Smooth muscle cell (in vitro differentiated cells): ENCODE data around the gene TSPAN31. TPM values are rescaled to one million over a fixed set of nuclear protein-coding genes. Genes with fewer than 3 reads are reported as not detected.
"Not testable (repeated sequence)": the region's sequence is repeated elsewhere in the genome, so short reads cannot be mapped to it uniquely, and the experiment has no call there.

Source experiments
- DNase-seq: peaks from one replicate; lab custom pipeline; 2025; ENCODE audit not compliant: unreplicated experiment; lab: John Stamatoyannopoulos, UW
- H2AFZ ChIP-seq: fragments of 200-600 bp; sonication (generic); 2 replicates; pipeline ENCODE4 v1.6.0; 2016; ENCODE audit warnings: antibody characterized with exemption, low read depth, mild to moderate bottlenecking
- H3F3A ChIP-seq: fragments of 200-600 bp; sonication (generic); 2 replicates; pipeline ENCODE4 v1.6.0; 2017; ENCODE audit warnings: antibody characterized with exemption, low read depth
- H3K27ac ChIP-seq: fragments of 200-600 bp; sonication (generic); 2 replicates; pipeline ENCODE4 v1.5.1; 2016; ENCODE audit warnings: low read depth, mild to moderate bottlenecking
- H3K27me3 ChIP-seq: fragments of 200-600 bp; sonication (generic); 2 replicates; pipeline ENCODE4 v1.6.1; 2016; ENCODE audit warnings: low read depth, mild to moderate bottlenecking
- H3K36me3 ChIP-seq: fragments of 200-600 bp; sonication (generic); 2 replicates; pipeline ENCODE4 v1.5.1; 2016; ENCODE audit warnings: low read depth
- H3K4me1 ChIP-seq: fragments of 200-600 bp; sonication (generic); 2 replicates; pipeline ENCODE4 v1.5.1; 2016; ENCODE audit warnings: low read depth
- H3K4me2 ChIP-seq: fragments of 200-600 bp; sonication (generic); 2 replicates; pipeline ENCODE4 v1.6.0; 2016; ENCODE audit warnings: mild to moderate bottlenecking
- H3K4me3 ChIP-seq: fragments of 200-600 bp; sonication (generic); 2 replicates; pipeline ENCODE4 v1.5.1; 2016; ENCODE audit warnings: mild to moderate bottlenecking
- H3K79me2 ChIP-seq: fragments of 200-600 bp; sonication (generic); 2 replicates; pipeline ENCODE4 v1.6.0; 2016; ENCODE audit warnings: low read depth, mild to moderate bottlenecking
- H3K9ac ChIP-seq: fragments of 200-600 bp; sonication (generic); 2 replicates; pipeline ENCODE4 v1.6.0; 2016; ENCODE audit warnings: low read depth
- H3K9me3 ChIP-seq: fragments of 200-600 bp; sonication (generic); replicated peaks from 2 replicates; pipeline ENCODE4 v1.5.1; 2016; ENCODE audit warnings: low read depth
- H4K20me1 ChIP-seq: fragments of 200-600 bp; sonication (generic); 2 replicates; pipeline ENCODE4 v1.6.0; 2016; ENCODE audit warnings: low read depth
- WGBS: methylation state at CpG from one replicate; pipeline ENCODE4 v1.1.7; 2016; ENCODE audit warnings: low lambda C conversion rate; 5-methylcytosine and 5-hydroxymethylcytosine counted together
- polyA plus RNA-seq: library from polyadenylated mRNA; unstranded; fragments of >200 nt; fragmentation: Nextera tagmentation; extraction: Ambion mirVana; gene quantifications from 2 replicates; pipeline ENCODE4 v1.2.1, GENCODE V29; 2016
- total RNA-seq: library from RNA; depleted of rRNA; stranded (reverse); fragments of >200 nt; gene quantifications from 2 replicates; pipeline ENCODE4 v1.2.3, GENCODE V29; 2014
- TF ChIP-seq, protein P1 (sequence below): fragments of 200-600 bp; sonication (generic); IDR thresholded peaks from 2 replicates; pipeline ENCODE4 v1.5.1; 2017; ENCODE audit warnings: borderline replicate concordance, mild to moderate bottlenecking, antibody characterized with exemption; ENCODE audit not compliant: insufficient read depth, poor library complexity, severe bottlenecking

The TSPAN31 gene
- total and polyA plus RNA-seq, 2 experiments from 2014 or later, result 55.1 to 68.0 TPM

- H3K27me3 ChIP-seq, result no peaks in the 10 kb centered on the region
- H2AFZ ChIP-seq, result no peak overlapping the region
- H3K4me3 ChIP-seq, result no peak overlapping the region
- no peak overlapping the region for H3K9ac ChIP-seq
- no peaks in the 10 kb centered on the region for H3K79me2 ChIP-seq
- no peaks in the 10 kb centered on the region for H3F3A ChIP-seq
- no peaks in the 10 kb centered on the region for H4K20me1 ChIP-seq
- no peaks in the 10 kb centered on the region for H3K9me3 ChIP-seq
- 98% methylated on average over 15 of the region's 15 CpGs for WGBS
- H3K36me3 ChIP-seq, result no peaks in the 10 kb centered on the region
- TF ChIP-seq, protein P1, sequence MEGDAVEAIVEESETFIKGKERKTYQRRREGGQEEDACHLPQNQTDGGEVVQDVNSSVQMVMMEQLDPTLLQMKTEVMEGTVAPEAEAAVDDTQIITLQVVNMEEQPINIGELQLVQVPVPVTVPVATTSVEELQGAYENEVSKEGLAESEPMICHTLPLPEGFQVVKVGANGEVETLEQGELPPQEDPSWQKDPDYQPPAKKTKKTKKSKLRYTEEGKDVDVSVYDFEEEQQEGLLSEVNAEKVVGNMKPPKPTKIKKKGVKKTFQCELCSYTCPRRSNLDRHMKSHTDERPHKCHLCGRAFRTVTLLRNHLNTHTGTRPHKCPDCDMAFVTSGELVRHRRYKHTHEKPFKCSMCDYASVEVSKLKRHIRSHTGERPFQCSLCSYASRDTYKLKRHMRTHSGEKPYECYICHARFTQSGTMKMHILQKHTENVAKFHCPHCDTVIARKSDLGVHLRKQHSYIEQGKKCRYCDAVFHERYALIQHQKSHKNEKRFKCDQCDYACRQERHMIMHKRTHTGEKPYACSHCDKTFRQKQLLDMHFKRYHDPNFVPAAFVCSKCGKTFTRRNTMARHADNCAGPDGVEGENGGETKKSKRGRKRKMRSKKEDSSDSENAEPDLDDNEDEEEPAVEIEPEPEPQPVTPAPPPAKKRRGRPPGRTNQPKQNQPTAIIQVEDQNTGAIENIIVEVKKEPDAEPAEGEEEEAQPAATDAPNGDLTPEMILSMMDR, result no peak
- DNase-seq, result no peak
- no peak overlapping the region for H3K27ac ChIP-seq
- H3K4me1 ChIP-seq, result no peaks in the 10 kb centered on the region
- no peak overlapping the region for H3K4me2 ChIP-seq
Observed at GRCh38 chr12:57718641-57719528, 26.0 kb upstream of the TSPAN31 start.

- Histone ChIP-seq H3K4me1 (no peaks in the 10 kb centered on the region), H3K27ac (no peak overlapping the region), H3K79me2 (no peaks in the 10 kb centered on the region), H3K36me3 (no peaks in the 10 kb centered on the region), H2AFZ (no peak overlapping the region), H3K9me3 (no peaks in the 10 kb centered on the region), H3K27me3 (peaks cover 7% of the 10 kb centered on the region), H3K4me2 (no peak overlapping the region), H3F3A (no peaks in the 10 kb centered on the region), H3K9ac (no peak overlapping the region), H4K20me1 (no peaks in the 10 kb centered on the region), H3K4me3 (no peak overlapping the region)
- no peak for DNase-seq
- WGBS, result 95% methylated on average over 19 of the region's 20 CpGs
- TF ChIP-seq, protein P1, result no peak
Observed at GRCh38 chr12:57719777-57720605, 24.8 kb upstream of the TSPAN31 start.

DNA sequence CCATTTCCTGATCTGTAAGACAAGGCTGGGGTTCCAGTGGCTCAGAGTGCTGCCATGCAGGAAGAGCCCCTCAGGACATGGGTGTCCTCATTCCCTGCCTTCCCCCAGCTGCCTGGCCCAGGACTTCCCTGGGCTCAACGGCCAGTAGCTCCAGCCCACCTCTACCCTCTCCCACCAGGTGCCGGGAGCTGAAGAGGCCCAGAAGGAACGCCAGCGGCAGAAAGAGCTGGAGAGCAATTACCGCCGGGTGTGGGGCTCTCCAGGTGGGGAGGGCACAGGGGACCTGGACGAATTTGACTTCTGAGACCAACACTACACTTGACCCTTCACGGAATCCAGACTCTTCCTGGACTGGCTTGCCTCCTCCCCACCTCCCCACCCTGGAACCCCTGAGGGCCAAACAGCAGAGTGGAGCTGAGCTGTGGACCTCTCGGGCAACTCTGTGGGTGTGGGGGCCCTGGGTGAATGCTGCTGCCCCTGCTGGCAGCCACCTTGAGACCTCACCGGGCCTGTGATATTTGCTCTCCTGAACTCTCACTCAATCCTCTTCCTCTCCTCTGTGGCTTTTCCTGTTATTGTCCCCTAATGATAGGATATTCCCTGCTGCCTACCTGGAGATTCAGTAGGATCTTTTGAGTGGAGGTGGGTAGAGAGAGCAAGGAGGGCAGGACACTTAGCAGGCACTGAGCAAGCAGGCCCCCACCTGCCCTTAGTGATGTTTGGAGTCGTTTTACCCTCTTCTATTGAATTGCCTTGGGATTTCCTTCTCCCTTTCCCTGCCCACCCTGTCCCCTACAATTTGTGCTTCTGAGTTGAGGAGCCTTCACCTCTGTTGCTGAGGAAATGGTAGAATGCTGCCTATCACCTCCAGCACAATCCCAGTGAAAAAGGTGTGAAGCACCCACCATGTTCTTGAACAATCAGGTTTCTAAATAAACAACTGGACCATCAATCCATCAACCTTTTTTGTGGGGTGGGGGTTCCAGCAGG, 23.9 kb upstream of the TSPAN31 start:
- Histone ChIP-seq H3K27ac (no peak overlapping the region), H4K20me1 (no peaks in the 10 kb centered on the region), H3K4me3 (no peak overlapping the region), H3K36me3 (no peaks in the 10 kb centered on the region), H3K9ac (no peak overlapping the region), H3K4me2 (no peak overlapping the region), H2AFZ (no peak overlapping the region), H3K9me3 (no peaks in the 10 kb centered on the region), H3K79me2 (no peaks in the 10 kb centered on the region), H3K4me1 (no peaks in the 10 kb centered on the region), H3K27me3 (peaks cover 14% of the 10 kb centered on the region), H3F3A (no peaks in the 10 kb centered on the region)
- TF ChIP-seq, protein P1, result no peak
- 89% methylated on average over 11 of the region's 11 CpGs for whole genome bisulfite sequencing
- DNase-seq, result no peak

DNA sequence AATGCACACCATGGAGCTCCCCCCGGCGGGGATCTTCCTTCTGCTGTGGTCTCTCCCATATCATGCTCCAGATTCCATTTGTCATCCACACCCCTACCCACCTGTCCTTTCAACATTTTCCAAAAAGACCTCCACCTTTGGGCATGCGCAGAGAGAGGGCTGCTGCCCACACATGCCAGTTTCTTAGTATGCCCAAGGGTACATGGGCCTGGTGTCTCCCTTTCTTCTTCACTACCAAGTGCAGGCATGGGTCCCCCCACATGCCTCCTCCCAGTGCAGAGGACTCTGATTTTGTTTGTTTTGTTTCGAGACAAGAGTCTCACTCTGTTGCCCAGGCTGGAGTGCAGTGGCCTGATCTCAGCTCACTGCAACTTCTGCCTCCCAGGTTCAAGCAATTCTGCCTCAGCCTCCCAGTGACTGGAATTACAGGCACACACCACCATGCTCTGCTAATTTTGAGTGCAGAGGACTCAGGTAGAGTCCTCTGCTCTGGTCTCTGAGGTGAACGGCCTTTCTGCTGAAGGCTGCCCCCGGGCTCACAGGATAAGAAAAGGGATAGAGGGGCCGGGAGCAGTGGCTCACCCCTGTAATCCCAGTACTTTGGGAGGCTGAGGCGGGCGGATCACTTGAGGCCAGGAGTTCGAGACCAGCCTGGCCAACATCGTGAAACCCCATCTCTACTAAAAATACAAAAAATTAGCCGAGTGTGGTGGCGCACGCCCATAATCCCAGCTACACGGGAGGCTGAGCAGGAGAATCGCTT, 22.8 kb upstream of the TSPAN31 start:
- not testable (repeated sequence) for H3F3A ChIP-seq, DNase-seq

More for the DNA sequence above, 22.8 kb upstream of the TSPAN31 start:
- H4K20me1 ChIP-seq, H3K4me2 ChIP-seq, H3K27ac ChIP-seq, H2AFZ ChIP-seq, H3K9ac ChIP-seq, H3K36me3 ChIP-seq, H3K4me1 ChIP-seq, H3K9me3 ChIP-seq, H3K4me3 ChIP-seq, H3K79me2 ChIP-seq: not testable (repeated sequence)
- peaks cover 26% of the 10 kb centered on the region for H3K27me3 ChIP-seq
- WGBS, result 96% methylated on average over 16 of the region's 16 CpGs
